MM.1S (cell line): ENCODE results near the gene SKAP2.

Source experiments
- DNase-seq: peaks from one replicate; pipeline ENCODE4 v3.0.0-alpha.2; 2015
- H2AFZ ChIP-seq: fragments of 300-600 bp; sonication (generic); 2 replicates; pipeline ENCODE4 v1.6.0; 2016; ENCODE audit warnings: antibody characterized with exemption, low read length
- H3F3A ChIP-seq: fragments of 300-600 bp; sonication (generic); 2 replicates; pipeline ENCODE4 v1.6.1; 2016; ENCODE audit warnings: mild to moderate bottlenecking, antibody characterized with exemption, low read length, moderate library complexity, mixed read lengths; ENCODE audit not compliant: insufficient read depth
- H3K27ac ChIP-seq: fragments of 300-600 bp; sonication (generic); 2 replicates; pipeline ENCODE4 v1.5.1; 2016; ENCODE audit warnings: mild to moderate bottlenecking, low read length
- H3K27me3 ChIP-seq: fragments of 300-600 bp; sonication (generic); replicated peaks from 2 replicates; pipeline ENCODE4 v1.6.0; 2016; ENCODE audit warnings: low read length; ENCODE audit not compliant: insufficient read depth
- H3K36me3 ChIP-seq: fragments of 300-600 bp; sonication (generic); replicated peaks from 2 replicates; pipeline ENCODE4 v1.6.1; 2016; ENCODE audit warnings: mild to moderate bottlenecking, low read length, mixed read lengths; ENCODE audit not compliant: insufficient read depth
- H3K4me1 ChIP-seq: fragments of 300-600 bp; sonication (generic); 2 replicates; pipeline ENCODE4 v1.6.1; 2016; ENCODE audit warnings: low read length, mixed read lengths
- H3K4me2 ChIP-seq: fragments of 300-600 bp; sonication (generic); 2 replicates; pipeline ENCODE4 v1.6.0; 2016; ENCODE audit warnings: low read depth, low read length
- H3K4me3 ChIP-seq: fragments of 300-600 bp; sonication (generic); 2 replicates; pipeline ENCODE4 v1.5.1; 2016; ENCODE audit warnings: low read length, mixed read lengths
- H3K79me2 ChIP-seq: fragments of 300-600 bp; sonication (generic); 2 replicates; pipeline ENCODE4 v1.6.1; 2016; ENCODE audit warnings: mixed run types, low read length, mixed read lengths
- H3K9ac ChIP-seq: fragments of 300-600 bp; sonication (generic); 2 replicates; pipeline ENCODE4 v1.6.1; 2016; ENCODE audit warnings: low read length, mixed read lengths
- H3K9me2 ChIP-seq: fragments of 300-600 bp; sonication (generic); replicated peaks from 2 replicates; pipeline ENCODE4 v1.6.1; 2016; ENCODE audit warnings: mild to moderate bottlenecking, low read length, mixed read lengths; ENCODE audit not compliant: insufficient read depth
- H3K9me3 ChIP-seq: fragments of 300-600 bp; sonication (generic); replicated peaks from 2 replicates; pipeline ENCODE4 v1.6.1; 2016; ENCODE audit warnings: mild to moderate bottlenecking, low read length, mixed read lengths; ENCODE audit not compliant: insufficient read depth
- H4K20me1 ChIP-seq: fragments of 300-600 bp; sonication (generic); 2 replicates; pipeline ENCODE4 v1.6.1; 2016; ENCODE audit warnings: mild to moderate bottlenecking, low read length, moderate library complexity, mixed read lengths; ENCODE audit not compliant: insufficient read depth
- EZH2 ChIP-seq: fragments of 300-600 bp; sonication (generic); optimal IDR thresholded peaks from 2 replicates; pipeline ENCODE3; 2017; ENCODE audit warnings: low read depth, mild to moderate bottlenecking, antibody characterized with exemption, low read length, mixed read lengths
- EZH2phosphoT487 ChIP-seq: fragments of 300-600 bp; sonication (generic); IDR thresholded peaks from 2 replicates; pipeline ENCODE4 v1.6.1; 2018; ENCODE audit warnings: antibody characterized with exemption, low read length
- TF ChIP-seq, protein P1 (sequence below): fragments of 300-600 bp; sonication (generic); IDR thresholded peaks from 2 replicates; pipeline ENCODE4 v1.5.1; 2016; ENCODE audit warnings: antibody characterized with exemption, low read length, mixed read lengths

SKAP2 gene

DNA sequence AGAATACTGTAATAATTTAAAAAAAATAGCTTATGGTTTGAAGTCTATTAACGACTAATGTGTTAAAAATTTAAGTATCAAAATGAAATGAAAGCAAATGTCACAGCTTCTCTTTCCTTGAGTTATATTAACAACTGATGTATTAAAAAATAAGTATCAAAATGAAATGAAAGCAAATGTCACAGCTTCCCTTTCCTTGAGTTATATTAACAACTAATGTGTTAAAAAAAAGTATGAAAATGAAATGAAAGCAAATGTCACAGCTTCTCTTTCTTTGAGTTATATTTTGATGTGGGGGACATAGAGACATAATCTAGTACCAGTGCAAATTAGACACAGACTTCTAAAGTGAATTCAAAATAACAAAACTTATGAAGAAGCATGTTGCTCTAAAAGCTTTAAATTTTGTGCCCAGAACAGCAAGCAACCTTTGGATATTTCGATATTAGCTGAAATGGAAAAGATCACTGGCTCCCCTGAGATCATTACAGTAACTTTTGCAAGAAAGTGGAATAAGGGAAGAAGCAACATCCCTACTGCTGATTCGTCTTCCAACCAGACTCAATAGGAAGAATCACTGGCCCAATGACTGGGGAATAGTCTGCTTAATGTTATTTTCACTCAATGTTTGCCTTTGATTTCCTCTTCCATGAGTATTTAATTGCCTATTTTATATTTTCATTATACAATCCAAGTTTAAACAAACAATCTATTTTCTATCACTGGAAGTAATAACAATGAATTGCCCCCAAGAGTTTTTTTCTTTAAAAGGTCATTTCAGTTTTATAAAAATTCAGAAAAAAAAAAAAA lies 8.0 kb downstream of the SKAP2 start:
- Histone ChIP-seq H3K9me3 (no peaks in the 10 kb centered on the region), H3K79me2 (no peaks in the 10 kb centered on the region), H3K4me2 (no peak overlapping the region), H3K4me3 (no peak overlapping the region), H3K36me3 (no peaks in the 10 kb centered on the region), H4K20me1 (no peaks in the 10 kb centered on the region), H3K9me2 (no peaks in the 10 kb centered on the region), H3F3A (no peaks in the 10 kb centered on the region), H3K4me1 (no peaks in the 10 kb centered on the region), H3K27me3 (no peaks in the 10 kb centered on the region), H3K9ac (no peak overlapping the region), H2AFZ (no peak overlapping the region), H3K27ac (no peak overlapping the region)
- DNase-seq = no peak
- no peak for TF ChIP-seq EZH2phosphoT487
- no peak for TF ChIP-seq EZH2

DNA sequence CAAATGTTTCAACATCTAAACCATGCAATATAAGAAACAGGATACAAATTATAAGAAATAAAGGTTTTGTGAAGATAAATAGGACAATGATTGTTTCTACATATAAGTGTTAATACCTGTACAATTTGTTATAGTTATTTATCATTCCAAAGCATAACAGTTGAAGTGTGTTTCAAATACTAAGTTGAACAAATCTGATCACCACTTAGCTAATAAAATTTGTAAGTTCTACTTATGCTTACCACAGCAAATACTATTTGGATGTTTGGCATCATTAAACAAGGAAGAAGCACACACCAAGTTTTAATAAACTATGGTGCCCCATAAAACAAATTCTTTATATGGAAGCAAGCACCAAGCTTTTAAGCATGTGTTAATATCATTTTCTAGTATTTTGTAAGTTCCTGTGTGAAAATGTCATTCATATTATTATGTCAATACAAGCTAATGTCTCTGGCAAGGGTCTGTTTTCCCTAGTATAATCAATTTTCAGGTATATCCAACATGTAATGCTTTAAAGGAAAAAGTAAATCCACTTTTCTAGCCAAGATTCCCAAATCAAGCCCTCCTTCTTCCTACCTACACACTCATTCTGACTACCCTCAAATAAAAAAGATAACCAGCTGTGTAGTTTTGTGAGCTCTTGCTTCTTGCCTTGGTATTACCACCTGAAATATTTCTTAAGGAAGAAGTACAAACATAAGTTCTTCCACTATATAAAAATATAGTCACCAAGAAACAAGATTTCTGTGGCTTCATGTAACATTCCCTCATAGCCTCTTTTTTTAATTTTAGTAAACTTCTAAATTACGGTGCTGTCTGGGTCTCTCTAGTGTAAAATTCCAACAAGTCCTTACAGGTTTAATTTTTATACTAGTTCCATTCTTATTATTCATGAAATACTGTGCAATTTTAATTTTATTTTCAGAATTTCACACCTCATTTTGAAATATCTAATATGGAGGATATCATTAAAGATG lies 9.2 kb downstream of the SKAP2 start:
- H3K9me2 ChIP-seq = no peaks in the 10 kb centered on the region
- no peak for DNase-seq
- no peak overlapping the region for H3K27ac ChIP-seq
- no peaks in the 10 kb centered on the region for H3K9me3 ChIP-seq
- H3K4me2 ChIP-seq = no peak overlapping the region
- no peak overlapping the region for H3K4me3 ChIP-seq
- no peaks in the 10 kb centered on the region for H3K27me3 ChIP-seq
- no peaks in the 10 kb centered on the region for H3K4me1 ChIP-seq
- H3K36me3 ChIP-seq = no peaks in the 10 kb centered on the region
- H3K79me2 ChIP-seq = no peaks in the 10 kb centered on the region
- no peaks in the 10 kb centered on the region for H4K20me1 ChIP-seq
- no peak overlapping the region for H3K9ac ChIP-seq
- TF ChIP-seq, protein P1, sequence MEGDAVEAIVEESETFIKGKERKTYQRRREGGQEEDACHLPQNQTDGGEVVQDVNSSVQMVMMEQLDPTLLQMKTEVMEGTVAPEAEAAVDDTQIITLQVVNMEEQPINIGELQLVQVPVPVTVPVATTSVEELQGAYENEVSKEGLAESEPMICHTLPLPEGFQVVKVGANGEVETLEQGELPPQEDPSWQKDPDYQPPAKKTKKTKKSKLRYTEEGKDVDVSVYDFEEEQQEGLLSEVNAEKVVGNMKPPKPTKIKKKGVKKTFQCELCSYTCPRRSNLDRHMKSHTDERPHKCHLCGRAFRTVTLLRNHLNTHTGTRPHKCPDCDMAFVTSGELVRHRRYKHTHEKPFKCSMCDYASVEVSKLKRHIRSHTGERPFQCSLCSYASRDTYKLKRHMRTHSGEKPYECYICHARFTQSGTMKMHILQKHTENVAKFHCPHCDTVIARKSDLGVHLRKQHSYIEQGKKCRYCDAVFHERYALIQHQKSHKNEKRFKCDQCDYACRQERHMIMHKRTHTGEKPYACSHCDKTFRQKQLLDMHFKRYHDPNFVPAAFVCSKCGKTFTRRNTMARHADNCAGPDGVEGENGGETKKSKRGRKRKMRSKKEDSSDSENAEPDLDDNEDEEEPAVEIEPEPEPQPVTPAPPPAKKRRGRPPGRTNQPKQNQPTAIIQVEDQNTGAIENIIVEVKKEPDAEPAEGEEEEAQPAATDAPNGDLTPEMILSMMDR = no peak
- no peak for TF ChIP-seq EZH2phosphoT487
- TF ChIP-seq EZH2 = no peak
- no peak overlapping the region for H2AFZ ChIP-seq
- no peaks in the 10 kb centered on the region for H3F3A ChIP-seq

DNA sequence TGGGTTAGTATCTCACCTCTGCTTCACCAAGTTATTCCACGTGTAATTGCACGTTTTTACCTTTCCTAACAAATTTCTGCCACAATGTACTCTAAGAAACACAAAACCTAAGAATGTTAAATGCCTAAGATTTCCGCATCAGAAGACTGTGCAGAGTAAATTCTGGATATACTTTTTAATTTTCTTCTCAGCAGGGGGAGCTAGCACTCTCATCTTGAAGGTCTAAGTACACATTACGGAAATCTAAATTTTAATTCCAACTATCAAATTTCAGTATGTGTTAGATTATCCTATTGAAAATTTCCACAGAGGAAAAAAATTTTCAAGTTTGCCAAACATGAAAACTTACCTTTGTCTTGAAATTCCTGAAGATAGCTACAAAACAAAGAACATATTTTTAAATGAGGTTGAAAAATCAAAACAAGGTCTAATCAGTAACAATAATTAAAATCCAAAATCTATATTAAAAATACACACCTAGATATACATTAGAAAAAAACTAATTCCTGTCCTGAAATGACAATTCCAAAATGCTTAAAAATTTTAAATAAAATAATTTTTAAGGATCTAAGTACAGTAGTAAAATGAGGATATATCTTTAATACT lies 10.5 kb downstream of the SKAP2 start:
- Histone ChIP-seq H3K4me2 (no peak overlapping the region), H3K4me1 (no peaks in the 10 kb centered on the region), H3F3A (no peaks in the 10 kb centered on the region), H3K36me3 (no peaks in the 10 kb centered on the region), H3K4me3 (no peak overlapping the region), H3K9ac (no peak overlapping the region), H2AFZ (no peak overlapping the region), H3K27me3 (no peaks in the 10 kb centered on the region), H3K9me2 (no peaks in the 10 kb centered on the region), H3K9me3 (no peaks in the 10 kb centered on the region), H3K27ac (no peak overlapping the region), H4K20me1 (no peaks in the 10 kb centered on the region), H3K79me2 (no peaks in the 10 kb centered on the region)
- TF ChIP-seq, protein P1 = peak; percentile 48
- no peak for TF ChIP-seq EZH2phosphoT487
- DNase-seq = peak; percentile 42
